Non-pigmented ciliary epithelial cell (primary cell): Measurements from ENCODE around the gene PNP.
"Not testable (repeated sequence)": the region's sequence is repeated elsewhere in the genome, so short reads cannot be mapped to it uniquely, and the experiment has no call there.

ENCODE experiments used
- DNase-seq: peaks from one replicate; pipeline ENCODE4 v3.0.0-alpha.2; 2010; ENCODE audit warnings: low read depth

PNP gene

DNA sequence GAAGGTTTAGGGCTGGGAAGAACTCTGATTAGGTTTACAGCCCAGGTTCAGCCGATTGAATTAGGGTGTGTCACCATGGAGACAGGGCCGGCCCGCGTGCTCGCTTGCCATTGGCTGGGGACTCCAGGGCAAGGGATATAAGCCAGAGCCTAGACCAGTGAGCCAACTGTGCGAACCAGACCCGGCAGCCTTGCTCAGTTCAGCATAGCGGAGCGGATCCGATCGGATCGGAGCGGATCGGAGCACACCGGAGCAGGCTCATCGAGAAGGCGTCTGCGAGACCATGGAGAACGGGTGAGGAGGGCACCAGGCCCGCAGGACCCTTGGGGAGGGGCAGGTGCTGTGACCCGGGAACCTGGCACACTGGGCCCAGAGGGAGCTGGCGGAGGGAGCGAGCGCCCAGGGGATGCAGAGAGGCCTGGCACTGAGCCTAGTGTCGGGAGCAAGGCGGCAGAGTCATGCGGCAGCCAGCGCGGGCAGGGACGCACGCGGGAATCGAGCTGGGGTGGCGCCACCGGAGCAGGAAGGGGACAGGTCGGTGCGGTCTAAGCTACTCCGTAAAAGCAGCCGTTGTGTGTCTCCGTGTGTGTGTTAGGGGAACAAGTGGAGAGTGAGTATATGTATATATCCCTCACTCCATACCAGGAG, at the start of gene PNP:
PNP (plus strand) TSS at position 165 of the 648 bp plus-strand sequence; CDS start at position 284, 119 bp downstream.
- DNase-seq: no peak

DNA sequence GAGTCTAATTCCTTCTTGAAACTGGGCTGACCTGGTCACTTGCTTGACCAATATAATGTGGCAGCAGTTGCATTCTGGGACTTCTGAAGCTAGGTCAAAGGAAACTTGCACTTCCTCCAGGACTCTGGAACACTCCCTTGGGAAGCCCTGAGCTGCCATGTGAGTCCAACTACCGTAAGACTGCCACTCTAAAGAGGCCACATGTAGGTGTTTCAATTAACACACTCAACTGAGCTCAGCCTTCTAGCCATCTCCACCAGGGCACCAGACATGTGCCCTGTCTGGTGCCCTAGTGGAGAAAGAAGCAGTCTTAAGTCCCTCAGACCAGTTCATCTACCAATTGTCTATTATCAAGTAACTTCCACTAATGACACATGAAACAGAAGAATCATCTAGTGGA, 49.8 kb upstream of the PNP start:
- no peak for DNase-seq

- DNase-seq: no peak
Measured at GRCh38 chr14:20421267-20421666, 47.9 kb upstream of the PNP start.

DNA sequence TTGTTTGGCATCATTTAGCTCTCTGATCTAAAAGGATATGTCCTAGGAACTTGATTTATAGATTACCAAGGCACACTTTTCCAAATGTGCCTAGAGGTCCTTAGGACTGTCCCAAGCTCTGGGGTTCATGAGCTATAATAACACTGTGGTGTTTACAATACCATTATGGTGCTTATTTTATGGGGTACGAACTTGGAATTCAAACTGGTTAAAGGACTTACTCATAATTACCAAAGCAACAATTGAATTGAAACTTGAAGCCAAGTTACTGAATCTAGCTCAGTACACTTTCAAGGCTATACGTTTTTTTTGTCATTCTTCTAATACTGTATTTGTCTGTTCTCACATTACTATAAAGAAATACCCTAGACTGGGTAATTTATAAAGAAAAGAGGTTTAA, 46.3 kb upstream of the PNP start:
- no peak for DNase-seq

GRCh38 chr14:20424851-20425250, 44.4 kb upstream of the PNP start:
- DNase-seq: no peak

DNA sequence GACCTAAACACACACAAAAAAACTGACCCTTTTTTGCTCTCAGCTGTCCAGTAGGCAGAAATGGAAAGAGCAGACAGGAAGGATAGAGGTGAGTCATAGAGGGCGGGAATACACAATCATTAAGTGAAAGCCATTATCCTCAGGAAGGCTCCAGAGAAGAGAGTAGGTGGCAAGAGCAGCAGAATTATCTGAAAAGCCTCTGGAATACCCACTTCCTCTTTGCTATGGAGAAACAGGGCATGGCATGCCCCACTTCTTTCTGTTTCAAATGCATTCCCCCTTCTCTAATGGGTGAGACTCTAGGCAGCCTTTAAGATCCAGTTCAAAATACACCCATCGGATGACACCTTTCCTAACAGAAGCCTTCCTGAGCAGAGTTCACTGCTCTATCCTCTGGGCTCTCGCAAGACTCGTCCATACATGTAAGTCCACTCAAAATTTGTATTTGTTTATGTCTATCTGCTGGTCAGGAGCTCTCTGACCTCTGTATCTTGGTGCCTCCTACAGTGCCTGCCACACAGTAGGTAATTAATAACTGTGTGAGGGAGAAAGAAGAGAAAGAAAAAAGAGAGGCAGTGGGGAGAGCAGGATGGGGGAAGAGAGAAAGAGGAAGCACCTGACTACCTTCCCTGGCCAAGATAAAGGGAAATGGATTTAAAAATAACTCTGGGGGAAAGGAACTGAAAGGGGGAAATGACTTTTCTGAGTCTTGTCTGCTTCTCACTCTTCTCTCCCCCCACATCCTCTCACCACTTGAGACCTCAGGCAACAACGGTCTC, 41.8 kb upstream of the PNP start:
- DNase-seq: peak; percentile 36

DNA sequence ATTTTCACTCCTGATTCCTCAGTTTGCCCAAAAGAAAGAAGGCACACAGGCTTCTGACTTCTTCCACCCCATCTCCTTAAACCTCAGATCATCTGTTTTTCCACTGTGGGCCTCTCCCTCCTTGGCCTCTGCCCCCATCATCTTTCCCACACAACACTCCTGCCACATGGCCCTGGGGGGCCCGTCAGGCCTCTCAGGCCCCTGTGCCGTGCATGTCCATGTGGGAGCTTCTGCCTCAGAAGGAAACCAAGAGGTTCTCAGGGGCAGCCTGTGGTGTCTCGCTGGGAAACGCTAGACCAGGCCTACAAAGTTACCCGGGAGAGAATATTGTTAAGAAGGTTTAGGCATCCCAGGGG, 41.2 kb upstream of the PNP start:
- DNase-seq: no peak

DNA sequence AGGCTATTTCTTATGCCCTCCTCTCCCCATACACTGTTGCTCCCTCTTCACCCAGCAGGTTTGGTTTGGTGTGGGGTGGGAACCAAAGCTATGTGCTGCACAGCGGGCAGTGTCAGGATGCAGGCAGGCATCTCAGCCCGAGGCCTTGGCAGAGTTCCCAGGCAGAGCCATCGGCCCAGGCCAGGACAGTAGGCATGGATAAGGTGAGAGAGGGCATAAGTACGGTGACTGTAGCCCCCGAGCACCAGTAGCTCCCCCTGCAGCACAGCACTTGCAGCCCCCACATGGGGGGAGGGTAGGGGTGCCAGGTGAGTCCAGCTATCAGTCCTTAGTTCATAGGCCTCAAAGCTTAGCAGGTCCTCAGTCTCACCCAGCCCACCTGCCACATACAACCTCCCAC, 40.4 kb upstream of the PNP start:
- DNase-seq: no peak

DNA sequence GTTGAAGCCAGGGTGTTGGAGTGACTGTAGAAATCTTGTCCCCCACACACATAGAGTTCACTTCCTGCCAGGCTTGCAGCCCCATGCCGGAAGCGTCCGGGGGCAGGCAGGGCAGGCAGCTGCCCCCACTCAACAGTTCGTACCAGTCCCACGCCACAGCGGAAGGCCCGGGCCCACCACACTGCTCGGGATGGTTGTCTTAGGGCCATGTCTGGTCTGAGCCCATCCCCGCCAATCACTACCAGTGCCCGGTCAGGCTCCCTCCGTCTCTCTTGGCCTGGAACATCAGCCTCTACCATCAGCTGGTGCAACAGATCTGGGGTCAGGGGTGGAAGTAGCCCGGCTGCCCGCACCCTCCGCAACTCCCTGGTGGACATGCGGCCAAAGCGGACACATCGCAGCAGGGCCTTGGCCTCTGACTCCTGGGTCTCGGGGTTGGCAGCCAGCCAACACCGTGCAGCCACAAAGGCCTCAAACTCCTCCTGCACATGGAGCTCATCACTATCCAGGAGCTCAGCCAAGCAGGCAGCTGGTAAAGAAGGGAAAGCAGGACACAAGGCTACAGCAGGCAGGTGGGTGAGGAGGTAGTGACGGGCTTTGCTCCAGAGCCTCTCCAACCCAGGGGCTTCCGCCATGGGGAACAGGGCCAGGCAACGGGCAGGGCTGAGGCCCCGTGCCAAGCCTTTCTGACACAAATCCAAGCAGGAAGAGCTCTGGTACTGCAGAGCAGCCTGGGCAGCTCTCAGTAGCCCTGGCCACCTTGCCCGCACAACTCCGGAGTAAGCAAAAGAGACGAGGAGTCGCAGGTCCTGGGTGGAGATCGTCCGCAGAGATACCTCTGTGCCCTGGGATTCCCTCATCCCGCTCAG, 39.2 kb upstream of the PNP start:
- DNase-seq: no peak

DNA sequence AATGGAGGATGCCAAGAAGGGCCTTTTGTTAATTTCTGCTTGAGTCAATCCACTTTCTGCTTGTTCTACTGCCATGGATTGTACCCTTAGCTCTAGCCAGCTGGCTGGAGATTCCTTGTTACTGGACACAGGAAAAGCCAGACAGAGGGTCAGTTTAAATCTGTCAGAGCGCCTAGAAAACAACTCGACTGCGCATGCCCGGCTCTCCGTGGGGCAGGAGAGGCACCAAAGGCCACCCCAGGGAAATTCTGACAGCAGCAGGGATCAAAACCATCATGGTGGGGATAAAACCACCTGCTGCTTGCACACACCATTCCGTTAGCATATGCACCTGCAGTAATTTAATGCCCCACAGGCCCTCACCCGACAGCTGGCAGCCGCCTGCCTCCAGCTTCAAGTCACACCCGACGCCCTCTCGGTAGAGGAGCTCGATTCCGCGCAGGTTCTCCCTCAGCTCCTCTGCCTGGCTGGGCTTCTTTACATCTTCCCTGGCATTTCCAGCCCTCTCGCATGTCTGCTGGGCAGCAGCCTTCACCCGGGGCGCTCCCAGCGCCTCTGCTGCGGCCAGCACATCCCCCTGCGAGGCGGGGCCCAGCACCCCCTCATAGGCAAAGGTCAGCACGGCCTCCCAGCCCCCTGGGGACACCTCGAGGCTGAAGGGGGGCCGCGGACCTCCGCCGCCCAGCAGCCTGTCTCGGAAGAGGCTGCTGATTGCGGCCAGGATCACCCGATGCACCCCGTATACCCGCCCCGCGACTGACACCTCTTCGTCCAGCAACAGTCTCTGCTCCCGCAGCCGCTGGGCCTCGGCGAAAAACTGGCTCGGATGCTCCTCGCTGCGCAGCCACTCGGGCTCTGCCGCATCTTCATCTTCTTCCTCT, 34.3 kb upstream of the PNP start:
- no peak for DNase-seq

- no peak for DNase-seq
Measured at GRCh38 chr14:20435582-20436362, 33.4 kb upstream of the PNP start, which contains the start of gene KLHL33. KLHL33 (minus strand) TSS chr14:20436166; CDS start chr14:20435811, 355 bp downstream.

- no peak for DNase-seq
Measured at GRCh38 chr14:20436363-20436755, 32.8 kb upstream of the PNP start.

DNA sequence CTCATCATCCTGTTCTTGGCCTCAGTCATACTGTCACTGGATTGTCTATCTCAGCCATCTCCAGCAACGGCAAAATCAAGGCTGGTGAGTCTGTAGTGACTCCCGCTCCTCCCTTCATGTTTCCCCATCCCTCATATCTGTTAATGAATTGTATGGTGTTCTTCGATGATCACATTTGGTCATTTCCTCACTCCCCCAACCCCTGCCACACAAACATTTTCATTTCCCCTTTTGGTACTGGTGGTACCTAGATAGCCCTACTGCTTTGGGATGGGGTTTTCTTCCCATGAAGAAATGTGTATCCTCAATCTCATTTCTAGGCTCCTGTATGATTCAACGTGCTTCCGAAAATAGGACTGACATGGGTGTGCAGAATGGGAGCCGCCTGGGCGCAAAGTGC, 30.5 kb upstream of the PNP start:
- no peak for DNase-seq

DNA sequence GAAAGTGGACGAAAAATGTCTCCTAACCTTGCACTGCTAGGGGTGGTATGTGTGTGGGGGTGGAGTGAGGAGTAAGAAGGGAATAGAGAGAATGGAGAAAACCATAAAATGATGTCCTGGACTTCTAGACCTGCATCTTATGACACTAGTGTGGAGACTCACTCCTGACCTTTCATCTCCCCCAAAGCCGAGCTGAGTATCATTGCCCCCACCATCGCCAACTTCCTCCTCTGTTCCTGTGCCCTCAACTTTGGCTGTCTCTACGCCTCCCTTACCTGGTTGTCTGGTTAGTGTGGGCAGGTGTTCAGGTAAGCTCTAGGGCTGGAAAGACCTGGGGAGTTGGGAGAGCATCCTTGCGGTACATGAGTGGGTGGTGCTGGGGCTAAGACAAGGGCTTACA, 28.7 kb upstream of the PNP start:
- DNase-seq: no peak

GRCh38 chr14:20440882-20441281, 28.3 kb upstream of the PNP start:
- DNase-seq: no peak

DNA sequence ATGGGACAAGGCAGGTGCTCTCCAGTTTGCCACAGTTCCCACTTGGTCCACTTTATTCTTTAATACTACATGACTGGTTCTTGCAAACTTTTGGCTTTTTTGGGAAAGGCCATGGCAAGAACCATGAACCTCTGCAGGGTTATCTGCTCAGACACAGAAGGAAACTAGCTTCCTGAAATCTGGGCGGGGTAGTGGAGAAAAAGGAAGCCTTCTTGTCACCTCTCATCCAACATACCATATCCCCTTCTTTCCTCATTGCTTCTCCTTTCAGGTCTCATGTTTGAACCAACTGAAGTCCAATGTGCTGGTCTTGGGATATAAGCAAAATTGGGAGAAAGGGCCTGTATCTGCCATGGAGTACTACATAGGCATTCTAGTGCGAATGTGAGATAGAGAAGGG, 27.7 kb upstream of the PNP start:
- DNase-seq: no peak

DNA sequence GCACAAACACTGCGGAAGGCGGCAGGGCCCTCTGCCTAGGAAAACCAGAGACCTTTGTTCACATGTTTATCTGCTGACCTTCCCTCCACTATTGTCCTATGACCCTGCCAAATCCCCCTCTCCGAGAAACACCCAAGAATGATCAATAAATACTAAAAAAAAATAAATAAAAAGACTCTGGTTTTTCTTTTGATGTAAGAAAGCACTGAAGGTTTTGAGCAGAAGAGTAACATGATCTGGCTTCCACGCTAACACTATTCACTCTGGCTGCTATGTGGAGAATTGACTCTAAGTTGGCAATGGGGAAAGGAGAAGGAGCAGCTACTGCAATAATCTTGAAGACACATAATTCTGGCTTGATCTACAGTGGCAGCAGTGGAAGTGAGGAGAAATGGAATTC, 25.6 kb upstream of the PNP start:
- not testable (repeated sequence) for DNase-seq

GRCh38 chr14:20446889-20447288, 22.3 kb upstream of the PNP start:
- no peak for DNase-seq

DNA sequence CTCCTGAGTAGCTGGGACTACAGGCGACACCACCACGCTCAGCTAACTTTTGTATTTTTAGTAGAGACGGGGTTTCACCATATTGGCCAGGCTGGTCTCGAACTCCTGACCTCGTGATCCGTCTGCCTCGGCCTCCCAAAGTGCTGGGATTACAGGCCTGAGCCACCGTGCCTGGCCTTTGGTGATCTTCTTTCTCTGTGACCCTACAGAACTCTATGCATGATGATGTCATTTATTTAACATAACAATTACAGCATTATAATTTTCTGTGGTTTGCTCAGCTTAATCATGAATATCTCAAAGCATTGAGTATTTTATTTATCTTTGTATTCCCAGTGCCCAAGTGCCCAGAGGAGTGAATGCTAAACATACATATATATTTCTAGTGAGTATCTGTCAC, 16.4 kb upstream of the PNP start:
- DNase-seq: not testable (repeated sequence)

GRCh38 chr14:20454516-20455354, 14.5 kb upstream of the PNP start, which contains the start of the genes APEX1 and OSGEP:
APEX1 (plus strand) TSS chr14:20455226; CDS start chr14:20455646, 420 bp downstream.
OSGEP (minus strand) TSS chr14:20454812; CDS start chr14:20454683, 129 bp downstream.
- DNase-seq: peak; percentile 97
